Ishikawa (cell line): ENCODE results near the gene TGFBR3.

Source experiments
- CEBPB ChIP-seq: IDR thresholded peaks from 2 replicates; pipeline ENCODE4 v1.6.1; 2012
- EGR1 ChIP-seq: IDR thresholded peaks from 2 replicates; pipeline ENCODE4 v1.6.1; 2012
- EP300 ChIP-seq: IDR thresholded peaks from 2 replicates; pipeline ENCODE4 v1.6.1; 2012; ENCODE audit warnings: borderline replicate concordance
- TF ChIP-seq, protein P1 (sequence below): IDR thresholded peaks from 2 replicates; pipeline ENCODE4 v1.6.1; 2012; ENCODE audit warnings: low read depth, mild to moderate bottlenecking

DNA sequence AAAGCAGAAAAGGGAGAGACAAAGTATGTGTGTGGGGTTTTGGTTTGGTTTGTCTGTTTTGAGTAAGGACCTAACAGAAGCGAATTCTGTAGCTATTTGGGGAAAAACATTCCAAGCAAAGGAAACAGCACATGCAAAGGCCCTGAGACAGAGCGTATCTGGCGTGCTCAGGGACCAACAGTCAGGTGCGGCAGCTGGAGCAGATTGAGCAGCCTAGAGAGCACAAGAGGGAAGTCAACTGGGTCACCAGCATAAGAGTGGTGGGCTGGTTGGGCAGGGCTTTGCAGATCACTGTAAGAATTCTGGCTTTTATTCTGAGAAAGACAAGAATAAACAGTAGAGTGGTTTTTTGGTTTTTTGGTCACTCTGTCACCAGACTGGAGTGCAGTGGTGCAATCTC, 11.8 kb downstream of the TGFBR3 start:
- TF ChIP-seq, protein P1, sequence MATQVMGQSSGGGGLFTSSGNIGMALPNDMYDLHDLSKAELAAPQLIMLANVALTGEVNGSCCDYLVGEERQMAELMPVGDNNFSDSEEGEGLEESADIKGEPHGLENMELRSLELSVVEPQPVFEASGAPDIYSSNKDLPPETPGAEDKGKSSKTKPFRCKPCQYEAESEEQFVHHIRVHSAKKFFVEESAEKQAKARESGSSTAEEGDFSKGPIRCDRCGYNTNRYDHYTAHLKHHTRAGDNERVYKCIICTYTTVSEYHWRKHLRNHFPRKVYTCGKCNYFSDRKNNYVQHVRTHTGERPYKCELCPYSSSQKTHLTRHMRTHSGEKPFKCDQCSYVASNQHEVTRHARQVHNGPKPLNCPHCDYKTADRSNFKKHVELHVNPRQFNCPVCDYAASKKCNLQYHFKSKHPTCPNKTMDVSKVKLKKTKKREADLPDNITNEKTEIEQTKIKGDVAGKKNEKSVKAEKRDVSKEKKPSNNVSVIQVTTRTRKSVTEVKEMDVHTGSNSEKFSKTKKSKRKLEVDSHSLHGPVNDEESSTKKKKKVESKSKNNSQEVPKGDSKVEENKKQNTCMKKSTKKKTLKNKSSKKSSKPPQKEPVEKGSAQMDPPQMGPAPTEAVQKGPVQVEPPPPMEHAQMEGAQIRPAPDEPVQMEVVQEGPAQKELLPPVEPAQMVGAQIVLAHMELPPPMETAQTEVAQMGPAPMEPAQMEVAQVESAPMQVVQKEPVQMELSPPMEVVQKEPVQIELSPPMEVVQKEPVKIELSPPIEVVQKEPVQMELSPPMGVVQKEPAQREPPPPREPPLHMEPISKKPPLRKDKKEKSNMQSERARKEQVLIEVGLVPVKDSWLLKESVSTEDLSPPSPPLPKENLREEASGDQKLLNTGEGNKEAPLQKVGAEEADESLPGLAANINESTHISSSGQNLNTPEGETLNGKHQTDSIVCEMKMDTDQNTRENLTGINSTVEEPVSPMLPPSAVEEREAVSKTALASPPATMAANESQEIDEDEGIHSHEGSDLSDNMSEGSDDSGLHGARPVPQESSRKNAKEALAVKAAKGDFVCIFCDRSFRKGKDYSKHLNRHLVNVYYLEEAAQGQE = no peak
- TF ChIP-seq EP300 (no peak), EGR1 (no peak), CEBPB (no peak)
